Stimulated activated CD4-positive, alpha-beta T cell treated with anti-CD3 and anti-CD28 coated beads, Interleukin-2, amount 100 ng/mL, for 48 hours (primary cell): ENCODE measurements around the gene ECI2.
"Not testable (repeated sequence)": the region's sequence is repeated elsewhere in the genome, so short reads cannot be mapped to it uniquely, and the experiment has no call there.

Source experiments
- DNase-seq, 2 donors: peaks; one replicate each; pipeline ENCODE4 v3.0.0-alpha.2; 2020

Gene ECI2

GRCh38 chr6:4093288-4093687, 42.1 kb downstream of the ECI2 start:
- DNase-seq: no peak

- DNase-seq: no peak
These were observed 43.4 kb downstream of the ECI2 start for GRCh38 chr6:4091941-4092340.

GRCh38 chr6:4090043-4090442, 45.3 kb downstream of the ECI2 start:
- DNase-seq: not testable (repeated sequence)

GRCh38 chr6:4088704-4089103, 46.7 kb downstream of the ECI2 start:
- no peak for DNase-seq

GRCh38 chr6:4085332-4085700, 50.1 kb downstream of the ECI2 start:
- DNase-seq: no peak

- DNase-seq: no peak
These were observed 50.7 kb downstream of the ECI2 start for GRCh38 chr6:4084444-4085331.

- DNase-seq: no peak
These were observed 56.5 kb downstream of the ECI2 start, which contains the start of gene FAM217A for GRCh38 chr6:4078691-4079471. Gene FAM217A (minus strand): TSS chr6:4079137. CDS start chr6:4077414, 1,723 bp downstream.

GRCh38 chr6:4074478-4075235, 60.7 kb downstream of the ECI2 start:
- no peak for DNase-seq

GRCh38 chr6:4071330-4071729, 64.0 kb downstream of the ECI2 start:
- no peak for DNase-seq

GRCh38 chr6:4069199-4069598, 66.2 kb downstream of the ECI2 start:
- no peak for DNase-seq

GRCh38 chr6:4067673-4068072, 67.7 kb downstream of the ECI2 start:
- no peak for DNase-seq

- no peak for DNase-seq
These were observed 69.2 kb downstream of the ECI2 start for GRCh38 chr6:4066029-4066755.
